Thyroid gland (tissue), 4 donors: ENCODE data around the gene NRTN.

Experiments
- CTCF ChIP-seq, 6 experiments: fragments of 200-600 bp in 3 of 6; fragments of 450-650 bp in 3 of 6; sonication (generic) in 3 of 6; IDR thresholded peaks; one replicate each; pipeline ENCODE4 v1.5.1; 2016 to 2019; ENCODE audit warnings: antibody characterized with exemption in 6 of 6, mild to moderate bottlenecking in 2 of 6, inconsistent platforms in 1 of 6, moderate library complexity in 1 of 6
- POLR2A ChIP-seq, 2 donors: fragments of 450-650 bp; IDR thresholded peaks; one replicate each; pipeline ENCODE4 v1.6.1; 2017; ENCODE audit warnings: antibody characterized with exemption in 2 of 2, mild to moderate bottlenecking in 2 of 2, moderate library complexity in 1 of 2

- TF ChIP-seq CTCF (IDR thresholded peaks at IDR 0.05) (no peak), POLR2A (IDR thresholded peaks at IDR 0.05) (no peak)
Measured at GRCh38 chr19:5822181-5822844, 17.4 kb downstream of the NRTN start.
